NCI-H1105 treated with DMSO at 0.1 percent for 48 hours (cell line): ENCODE data around the gene DYSF.
A peak's percentile ranks its signal among the peaks of the same experiment; 100 is the strongest.

Experiments
- DNase-seq: peaks from one replicate; lab custom pipeline; 2025; lab: John Stamatoyannopoulos, UW

Gene DYSF

GRCh38 chr2:71603311-71603811 lies 150.0 kb downstream of the DYSF start:
- no peak for DNase-seq

- no peak for DNase-seq
Observed at GRCh38 chr2:71603851-71604725, 150.7 kb downstream of the DYSF start.

GRCh38 chr2:71604726-71605120 lies 151.4 kb downstream of the DYSF start:
- no peak for DNase-seq

GRCh38 chr2:71605173-71605641 lies 151.8 kb downstream of the DYSF start:
- DNase-seq: no peak

GRCh38 chr2:71605781-71606241 lies 152.4 kb downstream of the DYSF start:
- no peak for DNase-seq

- DNase-seq: no peak
Observed at GRCh38 chr2:71606244-71606643, 152.9 kb downstream of the DYSF start.

- DNase-seq: no peak
Observed at GRCh38 chr2:71607151-71607889, 154.0 kb downstream of the DYSF start.

- DNase-seq: no peak
Observed at GRCh38 chr2:71608034-71608433, 154.7 kb downstream of the DYSF start.

- no peak for DNase-seq
Observed at GRCh38 chr2:71608441-71608840, 155.1 kb downstream of the DYSF start.

GRCh38 chr2:71609029-71609428 lies 155.7 kb downstream of the DYSF start:
- no peak for DNase-seq

- no peak for DNase-seq
Observed at GRCh38 chr2:71609441-71609840, 156.1 kb downstream of the DYSF start.

GRCh38 chr2:71609958-71610357 lies 156.6 kb downstream of the DYSF start:
- DNase-seq: peak; percentile 12

- DNase-seq: no peak
Observed at GRCh38 chr2:71610671-71611070, 157.3 kb downstream of the DYSF start.

GRCh38 chr2:71611247-71611646 lies 157.9 kb downstream of the DYSF start:
- DNase-seq: no peak

- DNase-seq: no peak
Observed at GRCh38 chr2:71611781-71612527, 158.6 kb downstream of the DYSF start.

- no peak for DNase-seq
Observed at GRCh38 chr2:71612581-71613402, 159.4 kb downstream of the DYSF start.

- no peak for DNase-seq
Observed at GRCh38 chr2:71613403-71613952, 160.1 kb downstream of the DYSF start.

- no peak for DNase-seq
Observed at GRCh38 chr2:71613953-71614925, 160.9 kb downstream of the DYSF start.

GRCh38 chr2:71614976-71615766 lies 161.8 kb downstream of the DYSF start:
- no peak for DNase-seq
